Fibroblast of mammary gland (primary cell): ENCODE measurements around the gene LINS1.
A peak's percentile ranks its signal among the peaks of the same experiment; 100 is the strongest.

Experiments used
- DNase-seq: peaks from one replicate; pipeline ENCODE4 v3.0.0-alpha.2; 2010; ENCODE audit warnings: low read depth
- H3K4me3 ChIP-seq: 2 replicates; pipeline ENCODE4 v1.5.1; 2011; ENCODE audit warnings: low read depth, mild to moderate bottlenecking, low read length, moderate library complexity; ENCODE audit not compliant: control insufficient read depth
- TF ChIP-seq, protein P1 (sequence below): conservative IDR thresholded peaks from 2 replicates; pipeline ENCODE4 v1.5.1; 2011; ENCODE audit warnings: low read depth, low read length, inconsistent platforms; ENCODE audit not compliant: control insufficient read depth, insufficient read depth

LINS1 gene

DNA sequence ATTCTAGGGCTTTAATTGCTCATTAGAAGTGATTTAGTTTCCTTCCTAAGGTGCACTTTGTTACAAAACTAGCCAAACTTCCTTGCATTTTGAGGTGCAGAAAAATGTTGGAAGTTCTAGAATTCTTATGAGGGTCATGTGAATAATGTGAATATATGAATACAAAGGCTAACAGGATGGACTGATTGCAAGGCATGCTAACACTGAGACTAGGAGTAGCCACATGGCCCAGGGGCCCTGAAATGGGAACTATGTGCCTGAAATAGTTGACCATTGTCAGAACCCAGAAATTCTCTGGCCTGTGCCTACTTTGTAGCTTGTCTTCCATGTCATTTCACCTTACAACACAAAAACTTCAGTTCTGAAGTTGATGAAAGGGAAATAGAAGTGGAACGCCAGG, 11.2 kb upstream of the LINS1 start:
- no peak overlapping the region for H3K4me3 ChIP-seq
- DNase-seq = no peak
- TF ChIP-seq, protein P1, sequence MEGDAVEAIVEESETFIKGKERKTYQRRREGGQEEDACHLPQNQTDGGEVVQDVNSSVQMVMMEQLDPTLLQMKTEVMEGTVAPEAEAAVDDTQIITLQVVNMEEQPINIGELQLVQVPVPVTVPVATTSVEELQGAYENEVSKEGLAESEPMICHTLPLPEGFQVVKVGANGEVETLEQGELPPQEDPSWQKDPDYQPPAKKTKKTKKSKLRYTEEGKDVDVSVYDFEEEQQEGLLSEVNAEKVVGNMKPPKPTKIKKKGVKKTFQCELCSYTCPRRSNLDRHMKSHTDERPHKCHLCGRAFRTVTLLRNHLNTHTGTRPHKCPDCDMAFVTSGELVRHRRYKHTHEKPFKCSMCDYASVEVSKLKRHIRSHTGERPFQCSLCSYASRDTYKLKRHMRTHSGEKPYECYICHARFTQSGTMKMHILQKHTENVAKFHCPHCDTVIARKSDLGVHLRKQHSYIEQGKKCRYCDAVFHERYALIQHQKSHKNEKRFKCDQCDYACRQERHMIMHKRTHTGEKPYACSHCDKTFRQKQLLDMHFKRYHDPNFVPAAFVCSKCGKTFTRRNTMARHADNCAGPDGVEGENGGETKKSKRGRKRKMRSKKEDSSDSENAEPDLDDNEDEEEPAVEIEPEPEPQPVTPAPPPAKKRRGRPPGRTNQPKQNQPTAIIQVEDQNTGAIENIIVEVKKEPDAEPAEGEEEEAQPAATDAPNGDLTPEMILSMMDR = no peak

DNA sequence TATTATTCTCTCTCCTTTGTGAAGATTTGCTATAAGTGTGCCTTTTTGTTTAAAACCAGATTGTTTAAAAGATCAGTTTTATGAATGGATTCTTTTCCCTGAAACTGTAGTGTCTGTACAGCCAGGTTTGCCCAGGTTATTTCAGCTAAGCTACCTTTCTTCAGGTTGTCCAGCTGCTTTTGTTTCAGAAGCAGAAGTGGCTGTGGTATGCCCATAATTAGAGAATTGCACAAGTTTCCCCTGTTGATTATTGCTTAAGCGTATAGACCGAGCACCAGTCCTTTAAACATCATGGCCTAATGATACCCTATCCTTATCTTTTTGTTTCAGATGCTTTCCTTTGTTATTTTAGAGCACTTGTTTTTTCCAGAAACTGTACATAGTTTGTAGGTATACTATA, 10.6 kb upstream of the LINS1 start:
- H3K4me3 ChIP-seq = no peak overlapping the region
- TF ChIP-seq, protein P1 = no peak
- DNase-seq = no peak

DNA sequence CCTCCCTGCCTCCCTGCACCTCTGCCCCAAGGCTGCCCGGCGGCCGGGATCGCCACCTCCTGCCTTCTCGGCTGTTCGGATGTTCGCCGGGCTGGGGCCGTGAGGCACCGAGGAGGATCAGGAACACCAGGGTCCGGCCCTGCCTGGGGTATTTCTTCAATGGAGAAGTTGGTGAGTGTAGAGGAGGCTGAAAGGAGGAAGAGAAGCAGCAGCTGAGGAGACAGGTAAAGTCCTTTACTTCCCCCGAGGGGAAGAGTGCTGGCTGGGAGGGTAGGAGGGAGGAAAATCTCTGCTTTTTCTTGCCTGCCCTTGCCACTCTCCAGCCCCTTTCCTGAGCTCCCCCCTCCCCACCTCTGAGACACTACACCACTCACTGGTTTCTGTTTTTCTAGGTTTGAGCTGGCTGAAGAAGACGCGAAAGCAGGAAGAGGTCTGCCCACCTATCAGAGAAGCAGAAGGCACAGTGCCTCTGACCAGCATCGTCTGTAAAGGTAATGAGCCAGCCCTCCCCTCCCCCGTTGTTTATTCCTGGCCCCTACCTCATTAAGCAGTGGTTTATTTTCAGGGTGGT, 924 bp upstream of the LINS1 start:
- DNase-seq = no peak
- peak overlapping the region; percentile 58 for H3K4me3 ChIP-seq
- TF ChIP-seq, protein P1 = no peak

DNA sequence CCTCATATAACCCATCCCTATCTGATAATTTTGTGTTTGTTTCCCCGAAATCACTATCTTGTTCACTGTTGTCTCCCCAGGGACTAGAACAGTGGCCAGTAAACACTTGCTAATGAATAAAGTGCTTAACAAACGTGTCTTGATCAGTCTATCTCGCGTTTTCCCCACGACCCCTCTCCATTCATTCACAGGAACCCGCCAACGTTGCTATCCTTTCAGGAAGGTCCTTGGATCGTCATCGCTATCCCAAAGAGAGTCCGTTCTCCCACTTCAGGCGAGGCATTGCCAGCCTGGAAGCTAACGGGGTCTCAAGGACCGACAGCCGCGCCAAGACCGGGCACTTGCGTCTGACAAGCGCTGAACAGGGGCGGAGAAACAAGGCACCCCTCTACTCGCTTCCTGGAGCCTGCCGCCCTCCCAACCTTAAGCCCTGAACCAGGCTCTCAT, 344 bp downstream of the LINS1 start:
- TF ChIP-seq, protein P1 = no peak
- H3K4me3 ChIP-seq = peak overlapping the region; percentile 92
- DNase-seq = no peak

DNA sequence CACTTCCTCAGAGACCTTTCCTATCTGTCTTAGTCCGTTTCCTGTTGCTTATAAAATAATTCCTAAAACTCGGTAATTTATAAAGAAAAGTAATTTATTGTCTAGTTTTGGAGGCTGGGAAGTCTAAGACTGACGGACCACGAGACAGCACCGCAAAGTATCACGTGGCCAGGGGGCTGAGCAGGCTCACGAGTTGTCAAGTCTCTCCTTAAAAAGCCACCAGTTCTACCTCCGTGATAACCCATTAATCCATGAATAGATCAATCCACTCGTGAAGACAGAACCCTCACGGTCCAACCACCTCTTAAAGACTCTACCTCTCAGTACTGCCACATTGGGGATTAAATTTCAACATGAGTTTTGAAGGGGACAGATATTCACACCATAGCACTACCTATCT, 821 bp downstream of the LINS1 start:
- peak overlapping the region; percentile 92 for H3K4me3 ChIP-seq
- TF ChIP-seq, protein P1 = no peak
- DNase-seq = peak; percentile 37

DNA sequence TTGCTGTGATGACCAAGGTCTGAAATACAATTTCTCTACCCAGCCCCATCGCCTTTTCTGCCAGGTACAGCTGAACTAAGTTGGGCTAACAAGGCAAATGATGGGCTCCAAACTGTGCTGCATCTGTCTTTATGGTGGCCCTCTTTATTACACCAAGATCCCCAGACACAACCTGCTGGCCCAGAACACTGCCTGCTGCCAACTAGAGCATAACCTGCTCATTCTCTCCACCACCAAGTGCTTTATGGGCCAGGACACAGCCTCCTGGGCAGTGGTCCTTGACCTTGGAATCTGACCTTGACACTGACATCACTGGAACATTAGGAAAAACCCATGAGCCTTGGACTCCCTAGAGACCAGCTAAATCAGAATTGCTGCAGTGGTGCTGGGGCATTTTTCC, 3.3 kb downstream of the LINS1 start:
- no peak overlapping the region for H3K4me3 ChIP-seq
- no peak for DNase-seq
- TF ChIP-seq, protein P1 = no peak

DNA sequence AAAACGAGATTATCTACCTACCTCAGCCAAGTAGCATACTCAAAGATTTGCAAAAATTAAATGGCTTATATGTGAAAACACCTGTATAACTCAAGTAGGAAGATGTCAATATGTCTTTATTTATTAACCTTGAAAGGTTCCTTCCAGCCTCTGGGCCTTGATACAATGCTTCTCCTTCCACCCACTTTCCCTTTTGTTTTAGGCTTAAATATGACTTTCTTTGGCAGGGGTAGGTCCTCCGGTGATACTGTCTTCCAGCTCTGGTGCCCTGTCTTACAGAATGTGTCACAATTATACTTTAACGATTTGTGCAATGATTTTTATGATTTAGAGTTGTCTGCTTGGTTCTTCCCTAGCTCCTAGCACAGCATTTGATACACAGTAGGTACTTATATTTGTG, 4.1 kb downstream of the LINS1 start:
- no peak for DNase-seq
- H3K4me3 ChIP-seq = no peak overlapping the region
- TF ChIP-seq, protein P1 = no peak
